AG09309 (cell line): ENCODE measurements around the gene CBFB.
"Not testable (repeated sequence)": the region's sequence is repeated elsewhere in the genome, so short reads cannot be mapped to it uniquely, and the experiment has no call there.

ENCODE experiments used
- DNase-seq: peaks from one replicate; pipeline ENCODE4 v3.0.0-alpha.2; 2010; ENCODE audit warnings: low read depth
- H3K4me3 ChIP-seq: 2 replicates; pipeline ENCODE4 v1.5.1; 2011; ENCODE audit warnings: mild to moderate bottlenecking, low read depth, low read length, moderate library complexity; ENCODE audit not compliant: control insufficient read depth
- CTCF ChIP-seq: IDR thresholded peaks from 2 replicates; pipeline ENCODE4 v1.5.1; 2011; ENCODE audit warnings: mild to moderate bottlenecking, low read depth, low read length, inconsistent platforms; ENCODE audit not compliant: insufficient read depth, control insufficient read depth; ENCODE audit errors: missing control alignments

The CBFB gene

DNA sequence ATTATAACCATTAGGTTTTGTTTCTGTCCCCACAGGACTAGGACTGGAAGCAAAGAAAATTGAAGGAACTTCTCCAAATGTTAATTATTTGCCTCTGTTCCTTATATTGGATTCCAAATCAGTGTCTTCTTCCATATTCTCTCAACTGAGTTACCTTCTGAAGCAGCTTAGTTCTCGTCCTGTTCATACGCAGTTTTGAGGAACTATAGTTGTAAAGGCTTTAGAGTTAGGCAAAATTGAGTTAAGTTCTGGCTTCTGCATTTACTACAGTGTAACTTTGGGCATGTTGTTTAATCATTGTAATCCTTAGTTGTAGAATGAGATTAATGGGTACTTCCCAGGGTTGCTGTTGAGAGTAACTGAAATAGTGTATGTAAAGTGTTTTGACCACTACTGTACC is 11.2 kb downstream of the CBFB start:
- no peak overlapping the region for H3K4me3 ChIP-seq
- DNase-seq, result no peak
- no peak for TF ChIP-seq CTCF

- TF ChIP-seq CTCF, result no peak
- no peak overlapping the region for H3K4me3 ChIP-seq
- no peak for DNase-seq
Measured at GRCh38 chr16:67040906-67041305, 12.0 kb downstream of the CBFB start.

- DNase-seq, H3K4me3 ChIP-seq: not testable (repeated sequence)
Measured at GRCh38 chr16:67041520-67041919, 12.6 kb downstream of the CBFB start.

- no peak for DNase-seq
- H3K4me3 ChIP-seq, result no peak overlapping the region
- no peak for TF ChIP-seq CTCF
Measured at GRCh38 chr16:67043420-67043819, 14.5 kb downstream of the CBFB start.

DNA sequence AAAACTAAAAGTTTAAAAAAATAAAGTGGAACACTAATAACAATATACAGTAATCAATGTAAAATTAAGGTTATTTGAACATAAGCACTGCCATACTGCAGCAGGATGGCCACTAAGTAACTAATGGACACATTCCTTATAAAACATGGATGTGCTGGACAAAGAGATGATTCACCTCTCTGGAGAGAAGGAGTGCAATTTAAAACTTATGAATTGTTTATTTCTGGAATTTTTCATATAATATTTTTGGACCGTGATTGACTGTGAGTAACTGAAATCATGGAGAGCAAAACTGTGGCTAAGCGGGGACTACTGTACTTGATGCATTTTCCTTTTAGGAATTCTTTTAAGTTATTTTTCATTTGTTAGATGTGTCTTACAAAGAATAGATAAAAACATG is 21.8 kb downstream of the CBFB start:
- TF ChIP-seq CTCF, result no peak
- H3K4me3 ChIP-seq, result no peak overlapping the region
- no peak for DNase-seq

DNA sequence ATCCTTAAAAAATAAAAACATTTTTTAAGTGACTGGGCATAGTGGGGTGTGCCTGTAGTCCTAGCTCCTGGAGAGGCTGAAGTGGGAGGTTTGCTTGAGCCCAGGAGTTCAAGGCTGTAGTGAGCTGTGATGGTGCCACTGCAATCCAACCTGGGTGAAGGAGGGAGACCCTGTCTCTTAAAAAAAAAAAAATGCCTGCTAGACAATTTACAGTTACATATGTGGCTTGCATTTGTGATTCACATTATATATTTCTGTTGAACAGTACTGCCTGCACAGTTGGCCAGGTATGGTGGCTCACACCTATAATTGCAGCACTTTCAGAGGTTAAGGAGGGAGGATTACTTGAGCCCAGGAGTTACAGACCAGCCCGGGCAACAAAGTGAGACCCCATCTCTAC is 23.4 kb downstream of the CBFB start:
- no peak for DNase-seq
- TF ChIP-seq CTCF, result no peak
- H3K4me3 ChIP-seq, result no peak overlapping the region

DNA sequence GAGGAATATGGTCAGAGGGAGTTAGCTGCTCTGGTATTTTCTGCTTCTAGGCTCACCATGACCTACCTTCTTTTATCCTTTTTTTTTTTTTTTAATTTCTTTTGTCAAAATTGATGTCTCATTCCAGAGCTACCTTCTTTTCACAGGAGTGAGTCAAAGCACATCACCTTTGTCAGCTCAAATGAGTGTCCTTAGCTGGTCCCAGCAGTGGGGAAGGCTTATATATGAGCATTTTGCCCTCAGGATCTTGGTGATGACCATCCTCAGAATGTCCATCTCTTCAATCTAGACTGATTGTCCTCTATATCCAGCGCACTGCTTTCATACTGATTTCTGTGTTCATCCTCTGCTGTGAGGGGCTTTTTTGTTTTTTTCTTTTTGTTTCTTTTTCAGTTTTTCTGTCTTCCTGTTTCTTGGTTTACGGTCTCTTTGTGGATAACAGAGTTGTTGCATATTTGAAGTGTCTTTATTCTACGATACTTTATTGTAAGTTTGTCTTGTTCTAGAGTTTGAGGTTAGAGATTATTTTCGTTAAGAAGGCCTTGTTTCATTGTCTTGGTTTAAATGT is 24.9 kb downstream of the CBFB start:
- H3K4me3 ChIP-seq, result no peak overlapping the region
- no peak for TF ChIP-seq CTCF
- DNase-seq, result no peak

DNA sequence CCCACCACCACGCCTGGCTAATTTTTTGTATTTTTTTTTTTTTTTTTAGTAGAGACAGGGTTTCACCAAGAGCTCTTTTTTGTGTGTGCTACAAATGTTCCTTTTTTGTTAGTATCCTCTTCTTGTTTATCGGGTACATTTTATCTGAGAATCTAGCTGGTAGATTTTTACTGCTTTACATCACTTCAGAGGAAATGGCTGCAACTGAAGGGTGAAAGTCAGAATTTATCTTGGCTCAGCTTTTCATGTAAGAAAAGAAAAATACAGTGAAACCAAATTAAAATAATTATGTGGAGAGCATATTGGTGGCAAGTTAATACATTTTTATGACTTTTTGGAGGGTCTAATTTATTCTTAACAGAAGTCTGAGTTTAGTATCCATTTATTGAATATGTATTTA is 26.0 kb downstream of the CBFB start:
- DNase-seq, result no peak
- no peak overlapping the region for H3K4me3 ChIP-seq
- no peak for TF ChIP-seq CTCF
